Uterus (tissue), 2 donors: Measurements from ENCODE around the gene NFIA.

Experiments
- POLR2A ChIP-seq, 2 donors: fragments of 450-650 bp; IDR thresholded peaks; one replicate each; pipeline ENCODE4 v1.6.1; 2016; ENCODE audit warnings: antibody characterized with exemption in 2 of 2, mild to moderate bottlenecking in 1 of 2, moderate library complexity in 1 of 2
- TF ChIP-seq, protein P1 (sequence below), 4 experiments: fragments of 200-600 bp in 2 of 4; fragments of 450-650 bp in 2 of 4; sonication (generic) in 2 of 4; IDR thresholded peaks; one replicate each; pipeline ENCODE4 v1.5.1; 2016 to 2019; ENCODE audit warnings: antibody characterized with exemption in 4 of 4, mild to moderate bottlenecking in 2 of 4, moderate library complexity in 1 of 4

GRCh38 chr1:61056573-61057439, 25.6 kb upstream of the NFIA start:
- TF ChIP-seq, protein P1, sequence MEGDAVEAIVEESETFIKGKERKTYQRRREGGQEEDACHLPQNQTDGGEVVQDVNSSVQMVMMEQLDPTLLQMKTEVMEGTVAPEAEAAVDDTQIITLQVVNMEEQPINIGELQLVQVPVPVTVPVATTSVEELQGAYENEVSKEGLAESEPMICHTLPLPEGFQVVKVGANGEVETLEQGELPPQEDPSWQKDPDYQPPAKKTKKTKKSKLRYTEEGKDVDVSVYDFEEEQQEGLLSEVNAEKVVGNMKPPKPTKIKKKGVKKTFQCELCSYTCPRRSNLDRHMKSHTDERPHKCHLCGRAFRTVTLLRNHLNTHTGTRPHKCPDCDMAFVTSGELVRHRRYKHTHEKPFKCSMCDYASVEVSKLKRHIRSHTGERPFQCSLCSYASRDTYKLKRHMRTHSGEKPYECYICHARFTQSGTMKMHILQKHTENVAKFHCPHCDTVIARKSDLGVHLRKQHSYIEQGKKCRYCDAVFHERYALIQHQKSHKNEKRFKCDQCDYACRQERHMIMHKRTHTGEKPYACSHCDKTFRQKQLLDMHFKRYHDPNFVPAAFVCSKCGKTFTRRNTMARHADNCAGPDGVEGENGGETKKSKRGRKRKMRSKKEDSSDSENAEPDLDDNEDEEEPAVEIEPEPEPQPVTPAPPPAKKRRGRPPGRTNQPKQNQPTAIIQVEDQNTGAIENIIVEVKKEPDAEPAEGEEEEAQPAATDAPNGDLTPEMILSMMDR (IDR thresholded peaks at IDR 0.05): peak in 1 of 4 experiments; percentile 8
- TF ChIP-seq POLR2A (IDR thresholded peaks at IDR 0.05): no peak
